ENCODE results near the gene WNT9A.
A peak's percentile ranks its signal among the peaks of the same experiment; 100 is the strongest.

Gene WNT9A

DNA sequence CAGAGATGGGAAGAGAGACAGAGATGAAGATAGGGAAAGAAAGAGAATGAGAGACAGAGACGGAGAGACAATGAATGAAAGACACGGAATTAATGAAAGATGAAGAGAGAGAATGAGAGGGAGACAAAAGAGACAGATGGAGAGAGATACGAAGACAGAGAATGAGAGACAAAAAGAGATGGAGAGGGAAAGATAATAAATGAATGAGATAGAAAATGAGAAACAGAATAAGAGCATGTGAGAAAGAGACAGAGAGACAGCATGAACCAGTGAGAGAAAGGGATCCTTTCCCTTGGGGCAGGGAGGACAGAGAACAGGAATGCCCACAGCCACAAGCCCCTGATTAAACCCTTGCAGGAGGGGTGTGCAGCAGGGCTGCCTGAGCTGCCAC is 5.3 kb upstream of the WNT9A start:
- no peak for DNase-seq

DNA sequence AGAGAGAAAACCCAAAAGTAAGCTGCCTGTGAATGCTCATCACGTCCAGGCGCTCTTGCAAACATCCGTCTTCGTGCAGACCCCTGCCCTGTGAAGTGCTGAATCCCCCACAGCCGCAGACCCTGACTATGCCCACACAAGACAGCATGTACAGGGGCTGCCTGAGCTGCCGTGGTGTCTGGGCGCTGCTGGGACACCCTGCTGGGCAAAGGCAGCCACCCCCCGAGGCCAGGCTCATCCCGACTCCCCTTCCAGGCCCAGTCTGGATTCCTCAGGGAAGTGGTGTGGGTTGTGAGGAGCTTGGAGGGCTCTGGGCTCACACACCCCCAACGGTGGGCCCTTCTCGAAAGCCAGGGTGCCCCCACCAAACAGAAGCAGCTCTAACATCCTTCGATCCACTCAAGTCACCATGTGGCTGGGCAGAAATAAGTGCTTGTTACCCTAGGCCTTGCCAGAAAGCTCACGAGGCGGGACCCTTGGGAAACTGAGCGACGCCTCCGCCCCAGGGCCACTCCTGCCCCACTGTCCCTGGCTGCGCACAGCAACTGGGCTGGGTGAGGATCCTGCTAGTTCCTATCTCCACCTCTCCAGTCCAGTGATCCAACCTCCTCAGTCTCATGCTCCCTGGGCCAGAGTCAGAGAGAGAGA is 4.8 kb upstream of the WNT9A start:
- no peak for DNase-seq

DNA sequence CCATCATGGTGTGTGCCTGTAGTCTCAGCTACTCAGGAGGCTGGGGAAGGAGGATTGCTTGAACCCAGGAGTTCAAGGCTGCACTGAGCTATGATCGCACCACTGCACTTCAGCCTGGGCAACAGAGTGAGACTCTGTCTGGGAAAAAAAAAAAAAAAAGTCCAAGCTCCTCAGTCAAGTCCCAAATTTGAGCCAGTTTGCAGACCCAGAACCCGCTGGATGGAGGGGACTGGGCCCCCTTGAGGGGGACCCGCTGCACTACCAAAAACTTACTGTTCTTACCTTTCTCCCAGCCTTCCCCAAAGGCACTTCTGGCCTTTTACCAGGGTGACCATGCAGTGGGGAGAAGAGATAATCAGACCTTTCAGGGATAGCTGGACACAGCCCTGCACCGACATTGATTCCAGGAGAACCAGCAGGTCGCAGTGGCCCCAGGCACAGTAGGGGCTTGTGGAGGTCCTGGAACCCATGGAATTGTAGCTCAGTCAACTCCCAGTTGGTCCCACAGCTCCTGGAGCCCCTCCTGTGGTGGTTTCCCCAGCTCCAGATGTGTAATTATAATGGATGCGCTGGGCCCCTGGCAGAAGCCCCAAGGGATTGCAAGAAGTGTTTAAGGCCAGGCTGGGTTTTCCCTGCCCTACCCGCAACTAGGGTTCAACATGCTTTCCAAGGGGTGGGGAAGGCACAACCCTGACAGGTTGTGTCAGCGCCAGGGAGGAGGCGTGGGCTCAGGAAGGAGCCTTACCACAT is 4.1 kb upstream of the WNT9A start:
- DNase-seq = no peak

DNA sequence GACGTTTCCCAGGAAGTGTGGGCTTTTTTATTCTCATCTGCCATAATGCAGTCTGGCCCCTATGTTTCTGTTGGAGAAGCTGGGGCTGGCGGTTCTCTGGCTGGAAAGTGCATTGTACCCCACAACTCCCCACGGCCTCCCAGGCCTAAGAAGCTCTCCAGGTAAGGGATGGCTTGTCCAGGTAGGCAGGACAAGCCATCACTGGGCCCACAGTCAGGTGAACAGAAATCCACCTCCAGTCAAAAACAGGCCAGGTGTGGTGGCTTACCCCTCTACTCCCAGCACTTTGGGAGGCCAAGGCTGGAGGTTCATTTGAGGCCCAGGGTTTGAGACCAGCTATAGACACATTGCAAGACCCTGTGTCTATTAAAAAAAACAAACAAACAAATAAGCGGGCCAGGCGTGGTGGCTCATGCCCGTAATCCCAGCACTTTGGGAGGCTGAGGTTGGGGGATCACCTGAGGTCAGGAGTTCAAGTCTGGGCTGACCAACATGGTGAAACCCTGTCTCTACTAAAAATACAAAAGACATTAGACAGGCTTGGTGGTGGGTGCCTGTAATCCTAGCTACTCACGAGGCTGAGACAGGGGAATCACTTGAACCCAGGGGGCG is 3.1 kb upstream of the WNT9A start:
- DNase-seq = no peak

DNA sequence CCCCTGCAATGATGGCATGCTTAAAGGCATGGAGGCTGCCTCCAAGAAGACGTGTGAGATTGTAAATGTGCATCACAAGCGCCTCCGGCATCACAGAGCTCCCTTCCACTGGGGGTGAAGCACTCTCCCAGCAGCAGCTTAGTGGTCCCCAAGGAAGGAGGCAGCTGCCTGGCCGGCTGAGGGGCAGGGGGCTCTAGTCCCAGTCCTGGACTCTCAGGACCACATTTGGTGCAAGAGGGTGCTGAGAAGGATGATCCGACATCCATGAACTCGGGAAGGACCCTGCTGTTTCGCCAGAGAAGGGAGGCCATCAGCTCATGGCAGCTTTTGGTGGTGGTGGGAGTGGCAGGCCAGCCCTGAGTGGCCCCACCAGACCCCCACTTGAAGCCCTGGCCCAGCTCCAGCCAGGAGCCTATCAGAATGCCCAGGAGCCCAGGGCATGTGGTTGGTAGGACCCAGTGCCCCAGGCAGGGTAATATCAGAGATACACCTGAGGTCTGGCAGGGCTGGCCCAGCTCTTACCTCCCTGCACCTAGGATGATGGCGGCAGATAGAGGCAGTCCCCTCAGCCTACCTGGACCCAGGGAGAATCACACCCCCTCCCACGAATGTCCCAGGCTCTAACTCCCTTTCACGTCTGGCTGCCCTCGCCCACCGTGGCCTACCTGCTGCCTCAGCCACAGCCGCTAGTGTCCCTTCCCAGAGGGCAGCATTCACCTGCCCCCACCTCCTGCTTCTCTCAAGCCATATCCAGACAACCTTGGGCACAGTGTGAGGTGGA is 2.4 kb upstream of the WNT9A start:
- no peak for DNase-seq

DNA sequence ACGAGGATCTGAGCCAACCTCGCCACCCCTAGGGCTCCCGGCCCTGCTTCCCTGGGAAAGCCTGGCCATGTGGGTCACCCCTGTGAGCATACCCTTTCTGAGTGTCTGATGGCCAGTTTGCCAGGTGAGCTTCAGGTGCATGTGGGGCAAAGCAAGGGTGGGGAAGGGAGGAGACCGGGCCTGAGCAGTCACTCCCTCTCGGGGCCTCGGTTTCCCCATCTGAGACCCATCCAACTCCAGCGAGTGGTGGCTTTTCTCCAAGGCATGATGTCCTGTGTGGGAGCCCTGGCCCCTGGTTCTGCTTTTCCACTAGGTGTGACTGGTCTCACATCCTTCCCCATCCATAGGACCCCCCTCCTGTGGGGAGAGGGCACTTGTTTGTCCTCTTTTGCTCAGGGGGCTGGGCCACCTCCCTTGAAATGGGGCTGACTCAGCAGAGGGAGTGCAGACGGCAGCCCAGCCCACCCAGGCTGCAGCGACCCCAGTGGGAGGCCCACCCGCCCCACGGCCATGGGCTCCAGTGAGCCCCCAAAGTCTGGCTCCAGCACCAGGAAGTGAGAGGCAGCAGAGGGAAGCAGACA is 1.7 kb upstream of the WNT9A start:
- DNase-seq = no peak

DNA sequence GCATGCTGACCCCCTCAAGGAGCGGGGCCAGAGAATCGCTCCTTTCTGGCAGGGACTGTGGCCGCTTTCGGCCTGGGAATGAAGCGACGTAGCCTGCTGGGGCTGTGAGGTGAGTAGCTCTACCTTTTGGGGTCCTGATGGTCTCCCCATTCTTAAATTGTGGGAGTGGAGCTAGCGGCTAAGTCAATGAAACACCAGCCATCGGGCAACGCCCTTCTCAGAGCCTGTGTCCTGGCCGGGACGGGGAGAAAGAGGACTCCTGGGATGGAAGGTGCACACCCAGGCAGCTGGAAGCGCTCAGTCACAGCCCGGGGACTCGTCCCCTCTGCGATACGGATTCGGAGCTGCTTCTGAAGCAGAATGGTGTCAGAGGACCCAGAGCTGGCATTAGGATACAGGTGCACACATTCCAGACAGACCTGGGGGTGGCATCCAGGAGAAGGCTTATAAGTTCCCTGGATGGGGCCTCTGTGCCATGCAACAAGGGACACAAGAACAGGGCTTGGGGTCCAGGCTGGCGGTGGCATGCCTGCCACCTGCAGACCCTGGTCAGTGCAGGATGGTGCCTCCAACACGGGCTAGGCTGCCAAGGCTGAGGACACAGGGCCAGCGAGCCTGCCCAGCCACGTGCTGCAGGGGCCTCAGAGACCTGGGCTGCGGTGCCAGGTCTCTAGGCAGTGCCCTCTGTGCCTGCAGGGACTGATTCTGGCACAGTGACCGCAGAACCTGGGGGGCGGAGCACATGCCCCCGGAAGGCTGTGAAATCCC is 945 bp upstream of the WNT9A start:
- DNase-seq = no peak

DNA sequence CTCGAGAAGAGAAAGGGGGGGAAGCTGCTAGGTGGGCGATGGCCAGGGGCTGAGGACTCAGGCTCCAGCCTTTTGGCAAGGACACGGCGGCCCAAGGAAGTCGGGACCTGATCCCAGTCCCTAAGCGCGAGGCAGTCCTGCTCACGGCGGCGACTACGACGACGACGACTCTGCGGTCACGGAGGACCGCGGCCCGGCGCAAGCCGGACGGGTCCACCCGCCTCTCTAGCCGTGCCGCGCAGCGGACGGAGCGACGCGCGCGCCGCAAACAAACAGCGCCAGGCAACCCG is 401 bp downstream of the WNT9A start:
- DNase-seq = no peak

DNA sequence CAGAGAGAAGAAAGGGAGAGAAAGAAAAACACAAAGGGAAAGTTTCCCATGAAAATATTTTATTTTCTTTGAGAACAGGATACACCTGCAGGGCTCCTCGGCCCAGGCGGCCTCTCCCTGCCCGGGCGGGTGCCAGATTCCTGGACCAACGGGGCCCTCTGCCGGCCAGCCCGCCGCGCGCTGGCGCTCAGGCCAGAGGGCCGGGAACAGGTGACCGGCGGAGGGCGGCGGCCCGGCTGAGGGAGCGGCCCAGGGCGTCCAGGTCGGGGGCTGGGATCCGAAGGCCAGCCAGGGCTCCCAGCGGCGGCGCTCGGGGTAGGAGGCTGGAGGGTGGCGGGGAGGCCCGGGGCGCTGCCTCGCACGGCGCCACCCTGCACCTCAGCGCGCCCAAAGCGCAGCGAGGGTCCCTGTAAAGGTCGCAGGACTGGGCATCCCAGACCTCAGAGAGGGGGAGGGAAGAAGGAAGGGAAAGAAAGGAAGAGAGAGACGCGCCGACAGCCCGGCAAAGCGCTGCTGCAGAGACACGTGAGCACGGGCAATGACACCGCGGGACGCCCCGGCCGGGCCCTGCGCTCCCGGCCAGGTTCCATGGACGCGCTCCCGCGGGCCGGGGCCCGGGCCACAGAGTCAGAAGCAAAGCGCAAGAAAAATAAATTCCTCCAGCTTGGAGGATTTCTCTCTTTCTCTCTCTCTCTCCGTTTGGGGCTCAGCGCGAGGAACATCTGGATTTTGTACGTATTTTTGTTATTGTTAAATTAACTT is 927 bp downstream of the WNT9A start:
- DNase-seq = peak; percentile 74

DNA sequence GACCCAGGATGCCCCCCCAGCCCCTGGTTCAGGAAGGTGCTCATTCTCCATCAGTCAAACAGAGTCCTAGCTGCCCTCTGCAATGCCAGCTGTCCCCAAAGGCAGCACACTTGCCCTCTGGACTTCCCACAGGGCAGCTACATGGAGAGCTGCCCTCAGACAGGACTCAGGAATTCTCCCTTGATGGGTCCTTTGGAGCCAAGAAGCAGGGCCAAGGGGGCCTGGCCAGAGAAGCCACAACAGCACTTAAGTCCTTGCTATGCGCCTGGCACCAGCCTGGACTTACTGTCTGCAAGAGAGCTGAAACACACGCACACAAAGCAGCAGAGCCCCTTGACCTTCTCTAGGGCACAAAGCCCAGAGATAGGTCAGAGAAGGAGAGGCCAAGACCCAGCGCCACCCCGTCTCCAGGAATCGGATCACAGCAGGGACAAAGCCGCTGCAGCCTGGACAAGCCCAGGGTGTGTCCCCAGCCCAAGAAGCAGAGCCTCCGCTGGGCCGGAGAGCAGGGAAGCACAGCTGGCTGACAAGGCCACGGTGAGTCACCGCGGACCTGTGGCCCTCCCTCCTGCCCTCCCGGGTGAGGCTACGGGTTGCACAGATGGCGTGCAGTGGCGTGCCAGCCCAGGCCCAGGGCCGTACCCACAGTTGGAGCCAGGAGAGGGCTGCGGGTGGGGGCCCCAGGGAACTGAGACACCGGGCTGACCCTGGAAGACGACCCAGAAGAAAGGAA is 1.7 kb downstream of the WNT9A start:
- no peak for DNase-seq

DNA sequence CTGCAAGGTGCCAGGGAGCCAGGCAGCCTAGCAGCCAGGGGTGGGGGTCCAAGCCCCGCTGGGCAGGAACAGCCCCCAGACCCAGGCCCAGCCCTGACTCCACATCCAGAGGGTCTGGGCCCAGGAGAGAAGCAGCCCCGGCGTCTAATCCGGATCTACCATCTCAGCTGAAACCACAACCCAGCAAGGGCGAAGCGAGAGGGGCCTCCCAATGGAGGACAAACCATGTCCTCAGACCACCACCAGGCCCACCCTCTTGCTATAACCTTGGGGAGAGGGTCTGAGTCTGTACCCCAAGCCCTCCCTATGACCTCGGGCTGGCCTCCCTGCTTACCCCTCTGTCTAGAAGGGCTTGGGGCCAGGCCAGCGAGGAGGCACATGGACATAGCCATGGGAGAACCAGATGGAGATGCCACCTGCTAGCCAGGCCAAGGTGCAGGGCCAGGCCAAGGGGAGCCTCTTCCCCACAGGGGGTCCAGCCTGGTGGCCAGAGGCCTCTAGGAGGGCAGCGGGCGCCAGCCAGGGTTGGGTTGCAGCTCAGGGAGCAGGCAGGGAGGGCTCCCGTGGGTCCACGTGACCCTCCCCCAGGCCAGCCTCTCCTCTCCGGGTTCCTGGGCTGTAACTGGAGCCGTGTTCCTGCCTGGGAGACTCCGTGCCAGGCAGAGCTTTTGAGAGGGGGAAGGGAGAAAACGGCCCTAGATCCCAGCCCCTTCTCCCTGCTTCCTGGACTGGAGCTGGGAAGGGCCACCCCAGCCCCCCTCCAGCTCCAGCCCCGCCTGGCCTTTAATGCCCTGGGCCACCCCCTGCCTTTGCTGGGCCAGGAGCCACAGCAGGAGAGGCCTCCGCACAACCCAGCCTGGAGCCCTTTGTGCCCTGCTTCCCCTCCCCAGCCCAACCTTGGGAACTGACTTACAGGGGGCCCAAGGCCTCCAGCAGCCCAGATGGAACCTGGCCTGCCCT is 2.5 kb downstream of the WNT9A start:
- no peak for DNase-seq

DNA sequence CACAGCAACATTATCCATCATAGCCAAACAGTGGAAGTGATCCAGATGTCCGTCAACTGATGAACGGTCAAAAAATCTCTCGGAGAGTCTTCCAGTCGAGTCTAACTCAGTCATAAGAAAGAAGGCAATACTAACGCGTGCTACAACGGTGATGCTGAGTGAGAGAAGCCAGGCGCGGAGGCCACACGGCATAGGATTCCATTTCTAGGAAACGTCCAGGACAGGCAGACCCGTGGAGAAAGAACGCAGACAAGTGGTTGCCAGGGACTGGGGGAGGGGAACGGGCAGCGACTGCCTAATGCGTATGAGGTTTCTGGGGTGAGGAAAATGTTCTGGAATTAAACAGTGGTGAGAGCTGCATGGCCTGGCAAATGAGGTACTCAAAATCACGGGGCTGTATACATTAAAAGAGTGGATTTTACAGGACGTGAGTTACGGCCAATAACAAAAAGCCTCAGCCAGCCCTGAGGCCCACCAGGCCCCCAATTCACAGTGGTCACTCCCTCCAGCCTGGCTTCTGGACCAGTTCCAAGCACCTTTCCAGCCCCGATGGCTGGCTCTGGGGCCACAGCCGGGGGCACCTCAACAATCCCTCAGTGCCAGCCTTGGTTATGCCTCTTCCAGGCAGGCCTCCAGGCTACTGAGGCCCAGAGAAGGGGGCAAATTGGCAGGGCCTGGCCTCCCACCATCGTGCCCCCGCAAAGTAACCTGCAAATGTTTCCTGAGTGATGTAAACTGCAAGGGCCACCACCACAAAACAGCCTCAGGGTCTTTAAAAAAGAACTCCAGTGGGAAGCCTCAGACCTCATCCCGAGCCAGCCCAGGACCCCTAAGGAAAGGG is 3.4 kb downstream of the WNT9A start:
- DNase-seq = no peak

DNA sequence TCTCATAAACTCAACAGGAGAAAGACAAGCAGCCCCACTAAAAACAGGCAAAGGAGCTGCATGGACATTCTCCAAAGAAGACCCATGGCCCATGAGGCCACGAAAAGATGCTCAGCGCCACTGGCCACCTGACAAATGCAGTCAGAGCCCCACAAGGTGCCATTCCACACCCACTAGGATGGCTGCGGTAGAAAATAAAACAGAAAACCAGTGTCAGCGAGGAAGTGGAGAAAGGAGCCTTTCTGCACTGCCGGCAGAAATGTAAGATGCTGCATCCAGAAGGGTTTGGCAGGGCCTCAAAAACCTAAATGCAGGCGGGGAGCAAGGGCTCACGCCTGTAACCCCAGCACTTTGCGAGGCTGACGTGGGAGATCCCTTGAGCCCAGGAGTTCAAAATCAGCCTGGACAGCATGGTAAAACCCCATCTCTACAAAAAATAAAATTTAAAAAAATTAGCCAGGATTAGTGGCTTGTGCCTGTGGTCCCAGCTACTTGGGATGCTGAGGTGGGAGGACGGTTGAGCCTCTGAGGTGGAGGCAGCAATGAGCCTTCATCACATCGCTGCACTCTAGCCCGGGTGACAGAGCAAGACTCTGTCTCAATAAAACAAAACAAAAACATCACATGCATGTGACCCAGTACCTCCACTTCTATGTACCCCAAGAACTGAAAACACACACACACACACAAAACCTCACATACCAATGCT is 4.2 kb downstream of the WNT9A start:
- DNase-seq = no peak

DNA sequence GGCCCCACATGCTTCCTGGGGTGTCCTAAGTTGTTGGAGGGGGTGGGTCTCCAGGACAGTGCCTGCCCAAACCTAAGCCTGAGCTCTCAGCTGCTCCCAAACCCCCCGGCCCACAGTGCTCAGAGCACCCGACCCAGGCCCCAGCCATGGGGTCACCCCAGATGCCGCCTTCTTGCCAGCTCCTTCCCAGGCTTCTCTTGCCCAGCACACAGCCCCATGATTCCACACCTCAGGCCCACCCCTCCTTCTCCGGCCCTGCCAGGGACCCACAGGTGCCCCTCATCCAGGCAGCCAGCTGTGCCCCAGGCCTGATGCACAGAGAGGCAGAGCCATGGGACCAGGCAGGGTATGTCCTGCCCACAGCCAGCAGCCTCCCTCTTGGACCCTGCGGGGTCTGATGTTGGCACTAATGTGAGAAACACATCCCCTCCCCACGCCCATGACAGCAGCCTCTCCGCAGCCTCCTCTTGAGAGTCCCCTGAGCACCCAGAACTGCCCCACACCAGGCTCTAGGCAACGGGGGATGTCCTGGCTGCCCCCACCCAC is 4.9 kb downstream of the WNT9A start:
- DNase-seq = no peak

DNA sequence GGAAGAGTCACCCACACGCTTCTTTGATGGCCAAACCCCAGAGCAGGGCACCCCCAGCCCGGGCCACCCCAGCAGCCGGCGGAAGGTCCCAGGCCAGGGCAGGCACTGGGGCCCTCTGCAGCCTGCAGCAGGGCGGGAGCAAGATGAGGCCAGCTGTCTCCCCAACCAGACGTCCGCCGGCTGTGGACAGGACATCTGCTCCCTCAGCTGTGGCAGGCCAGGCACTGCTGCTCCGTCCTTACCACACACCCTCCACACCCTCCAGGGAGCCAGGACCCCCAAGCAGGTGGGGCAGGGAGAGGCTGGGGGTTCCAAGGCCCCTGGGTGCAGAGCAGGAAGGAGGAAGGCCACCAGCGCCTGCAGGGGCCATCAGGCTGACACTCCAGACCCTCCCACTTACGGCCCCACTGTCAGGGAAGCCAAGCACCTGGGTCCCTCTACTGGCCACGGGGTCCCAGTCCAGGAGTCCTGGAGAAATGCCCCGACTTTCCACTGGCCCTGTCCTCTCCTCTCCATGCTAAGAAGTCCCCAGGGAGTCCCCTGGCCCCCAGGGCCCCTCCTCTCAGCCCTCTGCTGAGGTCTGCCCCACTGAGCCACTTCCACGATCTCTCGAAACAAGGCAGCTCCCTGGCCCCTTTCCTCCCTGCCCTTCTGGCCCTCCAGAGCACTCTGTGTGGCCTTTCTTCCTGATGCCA is 5.6 kb downstream of the WNT9A start:
- DNase-seq = no peak

DNA sequence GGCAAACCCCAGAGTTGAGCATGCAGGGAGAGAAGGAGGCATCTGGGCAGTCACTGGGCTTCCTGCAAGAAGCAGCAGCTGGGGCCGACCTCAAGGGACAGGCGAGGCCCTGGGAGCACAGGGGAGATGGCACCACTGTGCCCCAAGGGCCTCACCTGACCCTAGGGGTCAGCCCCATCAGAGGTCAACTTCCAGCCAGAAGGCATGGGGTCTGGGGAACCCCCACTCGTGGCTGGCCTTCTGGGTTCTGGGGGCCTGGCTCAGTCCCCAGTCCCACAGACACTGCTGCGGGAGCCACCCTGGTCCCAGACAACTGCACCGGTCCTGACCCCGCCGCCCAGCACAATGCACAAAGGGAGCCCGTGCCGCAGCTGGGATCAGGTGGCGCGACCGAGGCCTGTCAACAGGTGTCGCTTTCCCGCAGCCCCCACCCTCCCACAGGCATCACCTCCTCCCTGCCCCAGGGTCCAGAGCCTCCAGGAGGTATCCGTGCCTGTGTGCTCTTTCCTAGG is 6.2 kb downstream of the WNT9A start:
- DNase-seq = no peak

DNA sequence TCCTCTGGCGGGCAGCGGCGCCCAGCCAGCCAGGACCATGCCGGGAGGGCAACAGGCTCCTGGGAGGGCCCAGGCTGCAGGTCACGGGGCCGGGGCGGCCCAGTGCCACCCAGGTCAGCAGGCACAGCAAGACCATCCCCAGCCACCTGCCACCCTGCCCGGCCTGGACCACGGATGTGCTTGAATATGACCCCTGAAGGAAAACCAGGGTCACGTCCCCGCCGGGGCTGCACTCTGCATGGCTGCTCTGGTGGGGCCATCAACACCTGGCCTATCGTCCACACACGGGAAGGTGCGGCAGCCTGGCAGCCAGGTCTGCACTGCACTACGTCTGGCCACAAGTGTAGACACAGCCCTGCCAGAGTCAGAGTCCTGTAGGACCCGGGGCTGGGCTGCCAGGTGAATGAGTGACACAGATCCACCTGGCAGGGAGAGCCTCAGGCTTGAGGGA is 6.9 kb downstream of the WNT9A start:
- DNase-seq = no peak

Measured in CD4-positive, alpha-beta T cell treated with Interleukin-17A for 4 hours (primary cell).